GM08714 (cell line): ENCODE data around the gene CNGA4.

Experiments used
- H3K4me3 ChIP-seq: fragments of 200-500 bp; sonication (Bioruptor generic); 2 replicates; pipeline ENCODE4 v1.5.1; 2014; ENCODE audit warnings: mild to moderate bottlenecking, low read length, inconsistent platforms
- ZNF274 ChIP-seq: IDR thresholded peaks from 2 replicates; pipeline ENCODE4 v1.6.1; 2012; ENCODE audit warnings: mild to moderate bottlenecking, low read depth, low read length

CNGA4 gene

DNA sequence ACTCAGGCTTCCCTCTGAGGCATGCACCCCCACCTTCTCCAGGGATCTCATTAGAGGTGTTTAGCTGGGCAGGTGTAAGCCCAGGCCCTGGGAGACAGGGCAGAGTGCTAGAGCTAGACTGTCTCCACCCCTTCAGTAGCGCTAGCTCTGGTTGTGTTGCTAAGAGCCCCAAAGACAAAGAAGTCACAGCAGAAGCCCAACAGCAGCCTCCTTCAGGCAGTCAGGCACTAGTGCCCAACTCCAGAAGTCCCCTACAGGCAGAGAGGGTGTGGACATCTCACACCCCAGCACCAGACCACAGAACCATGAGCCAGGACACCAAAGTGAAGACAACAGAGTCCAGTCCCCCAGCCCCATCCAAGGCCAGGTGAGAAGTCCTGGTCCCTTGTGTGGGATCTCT is at the start of gene CNGA4:
TSS of gene CNGA4 (plus strand) at position 188 of the 400 bp plus-strand sequence. CDS start at position 306, 118 bp downstream.
- H3K4me3 ChIP-seq = no peak within 1 kb of the TSS
- TF ChIP-seq ZNF274 = no peak

DNA sequence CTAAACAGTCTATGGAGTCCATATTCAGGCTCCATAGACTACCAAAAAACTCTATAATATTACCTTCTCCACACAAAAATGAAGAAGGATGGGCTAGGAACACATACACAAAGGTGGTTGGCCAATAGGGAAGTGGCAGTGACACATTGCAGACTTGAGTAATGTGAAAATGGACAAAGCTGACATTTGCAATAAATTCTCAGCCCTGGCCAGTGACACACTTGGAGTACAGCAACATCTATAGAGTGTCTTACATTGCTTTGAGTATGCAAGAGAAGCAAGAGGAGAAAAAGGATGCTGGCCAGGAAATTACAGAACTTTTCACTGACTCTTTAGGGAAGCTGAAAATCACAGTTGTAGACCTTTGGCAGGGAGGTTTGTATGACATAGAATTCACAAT is 47.1 kb upstream of the CNGA4 start:
- no peak for TF ChIP-seq ZNF274
- H3K4me3 ChIP-seq = no peak overlapping the region

DNA sequence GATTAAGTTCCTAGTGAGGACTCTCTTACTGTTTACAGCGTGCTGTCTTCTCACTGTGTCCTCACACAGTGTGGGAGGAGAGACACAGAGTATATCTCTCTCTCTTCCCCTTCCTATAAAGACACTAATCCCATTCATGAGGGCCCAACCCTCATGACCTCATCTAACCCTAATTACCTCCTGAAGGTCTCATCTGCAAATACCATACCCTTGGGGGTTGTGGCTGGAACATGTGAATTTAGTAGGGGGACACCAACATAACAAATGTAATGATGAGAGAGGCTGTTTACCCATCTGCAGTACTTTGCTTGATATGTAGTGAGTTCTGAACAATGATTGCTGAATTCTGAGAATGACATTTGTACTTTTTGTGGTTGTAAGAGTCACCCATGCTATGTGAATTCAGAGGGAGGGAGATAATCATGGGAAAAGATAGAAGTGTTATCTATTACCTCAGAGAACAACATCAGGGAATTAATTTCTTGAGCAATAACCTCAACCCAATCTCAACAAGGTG is 44.8 kb upstream of the CNGA4 start:
- no peak overlapping the region for H3K4me3 ChIP-seq
- TF ChIP-seq ZNF274 = no peak

DNA sequence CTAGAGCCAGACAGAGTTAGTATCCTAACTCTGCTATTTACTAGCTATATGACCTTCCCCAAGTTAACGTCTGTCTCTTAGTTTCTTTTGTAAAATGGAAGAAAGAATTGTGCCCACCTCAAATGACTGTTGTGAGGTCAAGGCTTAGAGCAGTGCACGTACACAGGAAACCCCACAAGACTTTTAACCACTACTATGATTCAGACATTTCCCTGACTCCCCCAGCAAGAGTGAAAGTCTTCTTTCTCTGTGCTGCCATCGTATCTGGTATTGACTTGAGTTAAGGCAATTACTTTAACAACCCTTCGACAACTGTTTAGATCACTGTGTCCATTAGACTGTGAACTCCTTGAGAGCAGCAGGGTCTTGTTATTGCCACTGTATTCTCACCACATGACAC is 42.5 kb upstream of the CNGA4 start:
- no peak overlapping the region for H3K4me3 ChIP-seq
- no peak for TF ChIP-seq ZNF274

DNA sequence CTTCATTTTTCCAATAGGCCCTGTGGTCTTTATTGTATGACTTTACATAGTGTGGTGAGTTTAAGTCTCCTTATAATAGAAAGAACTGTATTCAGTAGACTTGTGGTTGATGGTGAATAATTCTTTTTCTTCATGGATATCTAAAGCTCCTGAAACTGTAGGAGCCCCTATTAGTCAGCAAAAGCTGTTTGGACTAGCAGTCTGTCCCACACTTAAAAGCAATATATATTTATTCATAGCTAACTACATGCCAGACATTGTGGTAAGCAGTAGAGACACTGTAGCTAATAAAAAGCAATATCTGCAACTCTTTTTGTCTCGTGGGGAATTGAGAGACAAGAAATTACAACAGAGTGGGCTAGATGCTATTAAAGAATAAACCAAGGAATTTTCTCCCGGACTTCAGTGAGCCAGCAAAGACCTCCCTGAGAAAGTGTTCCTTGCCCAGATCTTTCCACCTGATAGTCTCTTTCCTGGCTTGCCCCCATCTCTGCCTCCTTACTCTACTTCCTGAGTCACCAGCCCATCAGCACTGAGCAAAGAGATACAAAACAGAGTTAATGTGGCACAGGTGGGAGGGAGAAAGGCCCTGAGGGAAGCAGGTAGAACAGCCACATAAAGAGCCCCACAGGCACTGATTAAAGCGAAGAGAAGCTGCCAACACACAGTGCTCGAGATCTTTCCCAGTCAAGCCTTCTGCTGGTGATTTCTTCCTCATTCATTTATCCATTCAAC is 41.3 kb upstream of the CNGA4 start:
- H3K4me3 ChIP-seq = no peak overlapping the region
- TF ChIP-seq ZNF274 = no peak

DNA sequence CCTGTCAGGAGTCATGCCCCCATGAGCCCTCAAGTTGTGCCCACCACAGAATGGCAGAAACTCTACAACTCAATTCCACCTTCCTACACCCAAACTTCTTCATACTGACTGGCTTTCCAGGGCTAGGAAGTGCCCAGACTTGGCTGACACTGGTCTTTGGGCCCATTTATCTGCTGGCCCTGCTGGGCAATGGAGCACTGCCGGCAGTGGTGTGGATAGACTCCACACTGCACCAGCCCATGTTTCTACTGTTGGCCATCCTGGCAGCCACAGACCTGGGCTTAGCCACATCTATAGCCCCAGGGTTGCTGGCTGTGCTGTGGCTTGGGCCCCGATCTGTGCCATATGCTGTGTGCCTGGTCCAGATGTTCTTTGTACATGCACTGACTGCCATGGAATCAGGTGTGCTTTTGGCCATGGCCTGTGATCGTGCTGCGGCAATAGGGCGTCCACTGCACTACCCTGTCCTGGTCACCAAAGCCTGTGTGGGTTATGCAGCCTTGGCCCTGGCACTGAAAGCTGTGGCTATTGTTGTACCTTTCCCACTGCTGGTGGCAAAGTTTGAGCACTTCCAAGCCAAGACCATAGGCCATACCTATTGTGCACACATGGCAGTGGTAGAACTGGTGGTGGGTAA is 39.6 kb upstream of the CNGA4 start, which contains the start of gene OR52W1:
TSS of gene OR52W1 (plus strand) at position 51 of the 637 bp plus-strand sequence. CDS start at position 51, 0 bp downstream.
- H3K4me3 ChIP-seq = no peak within 1 kb of the TSS
- TF ChIP-seq ZNF274 = no peak

DNA sequence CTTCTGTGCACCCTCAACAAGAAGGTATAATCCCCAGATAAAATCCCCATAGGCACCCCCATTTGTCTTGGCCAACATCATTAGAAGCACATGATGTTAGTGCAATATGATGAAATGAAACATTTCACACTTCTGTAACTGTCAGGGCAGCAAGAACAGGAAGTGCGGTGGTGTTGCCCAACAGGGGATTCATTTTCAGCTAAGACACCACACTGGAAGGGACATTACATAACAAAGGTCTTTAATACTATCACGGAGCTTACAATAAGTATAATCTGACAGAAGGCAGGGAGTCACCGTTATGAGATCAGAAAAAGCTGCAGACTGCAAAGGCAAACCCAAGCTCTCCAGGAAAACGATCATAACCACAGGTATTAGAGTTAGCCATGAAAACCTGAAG is 37.9 kb upstream of the CNGA4 start:
- TF ChIP-seq ZNF274 = no peak
- H3K4me3 ChIP-seq = no peak overlapping the region

DNA sequence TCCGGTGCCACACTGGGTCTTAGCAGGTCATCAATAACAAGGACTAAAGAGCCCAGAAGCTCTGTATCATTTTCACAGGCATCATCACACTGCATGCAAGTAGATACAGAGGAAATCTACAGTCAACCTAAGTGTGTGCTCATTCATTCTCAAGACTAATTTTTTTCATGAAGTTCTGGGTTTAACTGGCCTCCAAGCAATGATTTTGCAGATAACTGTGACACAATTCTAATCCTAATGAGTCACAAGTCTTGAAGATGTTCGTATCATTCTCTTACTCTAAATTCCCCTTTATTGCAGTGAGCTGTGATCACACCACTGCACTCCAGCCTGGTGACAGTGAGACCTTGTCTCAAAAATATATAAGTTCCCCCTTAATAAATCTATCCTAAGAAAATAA is 37.4 kb upstream of the CNGA4 start:
- H3K4me3 ChIP-seq = no peak overlapping the region
- TF ChIP-seq ZNF274 = no peak

DNA sequence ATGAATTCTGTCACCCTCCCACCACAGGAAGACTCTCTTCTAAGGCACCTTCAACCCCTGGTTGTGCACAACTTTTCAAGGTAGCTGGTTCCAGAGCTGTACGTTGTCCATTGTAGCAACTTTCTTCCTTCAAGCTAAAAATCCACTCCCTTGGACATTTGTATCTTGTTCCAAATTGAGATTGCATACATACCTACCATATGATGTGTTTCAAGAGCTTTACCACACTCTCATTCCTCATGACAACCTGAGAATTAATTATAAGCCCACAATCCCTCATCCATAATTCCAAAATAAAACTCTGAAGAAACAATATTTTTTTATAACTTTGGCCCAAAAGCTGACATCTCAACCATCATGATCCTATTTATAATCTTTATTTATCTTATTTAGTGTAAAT is 36.8 kb upstream of the CNGA4 start:
- TF ChIP-seq ZNF274 = no peak
- H3K4me3 ChIP-seq = no peak overlapping the region

GRCh38 chr11:6203327-6203726 is 35.6 kb upstream of the CNGA4 start:
- TF ChIP-seq ZNF274 = no peak
- no peak overlapping the region for H3K4me3 ChIP-seq

DNA sequence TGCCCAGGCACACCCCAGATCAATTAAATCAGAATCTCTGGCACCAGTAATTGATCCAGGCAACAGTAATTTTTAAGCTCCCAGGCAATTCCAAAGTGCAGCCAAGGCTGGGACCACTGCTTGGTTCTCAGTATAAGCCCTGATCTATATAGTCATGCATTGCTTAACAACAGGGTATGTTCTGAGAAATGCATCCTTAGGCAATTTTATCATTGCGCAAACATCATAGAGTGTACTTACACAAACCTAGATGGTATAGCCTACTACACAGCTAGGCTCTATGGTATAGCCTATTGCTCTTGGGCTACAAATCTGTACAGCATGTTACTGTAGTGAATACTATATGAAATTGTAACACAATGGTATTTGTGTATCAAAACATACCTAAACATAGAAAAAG is 34.2 kb upstream of the CNGA4 start:
- TF ChIP-seq ZNF274 = no peak
- H3K4me3 ChIP-seq = no peak overlapping the region

DNA sequence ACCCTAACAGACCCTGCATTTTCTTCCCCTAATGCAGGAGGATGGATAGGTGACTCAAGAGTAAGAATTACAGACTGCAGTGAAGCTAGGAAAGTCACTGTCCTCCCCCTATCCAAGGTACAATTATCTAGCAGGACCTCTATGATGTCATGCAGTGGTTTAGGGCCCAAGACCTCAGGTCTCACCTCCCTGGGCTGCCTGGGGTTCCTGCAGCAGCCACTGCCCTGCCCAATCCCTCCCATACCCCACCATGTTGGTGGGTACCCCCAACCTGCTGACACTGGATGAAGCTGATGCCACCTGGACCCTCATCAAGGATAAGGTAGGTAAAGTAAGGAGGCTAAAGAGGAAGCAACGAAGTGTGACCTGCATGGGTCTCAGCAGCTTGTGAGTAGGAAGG is 33.5 kb upstream of the CNGA4 start, which contains the start of gene C11orf42:
TSS of gene C11orf42 (plus strand) at position 192 of the 400 bp plus-strand sequence. CDS start at position 251, 59 bp downstream.
- no peak within 1 kb of the TSS for H3K4me3 ChIP-seq
- no peak for TF ChIP-seq ZNF274

- no peak overlapping the region for H3K4me3 ChIP-seq
- no peak for TF ChIP-seq ZNF274
Measured at GRCh38 chr11:6206456-6207180, 32.3 kb upstream of the CNGA4 start.

- H3K4me3 ChIP-seq = no peak overlapping the region
- no peak for TF ChIP-seq ZNF274
Measured at GRCh38 chr11:6209801-6210200, 29.1 kb upstream of the CNGA4 start.
